Activated CD4-positive, alpha-beta T cell treated with anti-CD3 and anti-CD28 coated beads, Interleukin-2, amount 10 ng/mL, durations not matched to agents 24 days and 14 days (primary cell): Measurements from ENCODE around the gene GCLM. TPM values are rescaled to one million over a fixed set of nuclear protein-coding genes. Genes with fewer than 3 reads are reported as not detected.
"Not testable (repeated sequence)": the region's sequence is repeated elsewhere in the genome, so short reads cannot be mapped to it uniquely, and the experiment has no call there.

Experiments used
- DNase-seq: peaks from one replicate; pipeline ENCODE4 v3.0.0; 2022
- H3K27ac Mint-ChIP-seq: one replicate; pipeline ENCODE4 v1.8.0; 2022; ENCODE audit warnings: mild to moderate bottlenecking, mixed read lengths
- H3K27me3 Mint-ChIP-seq: one replicate; pipeline ENCODE4 v1.8.0; 2022; ENCODE audit warnings: mixed read lengths
- H3K36me3 Mint-ChIP-seq: one replicate; pipeline ENCODE4 v1.8.0; 2022; ENCODE audit warnings: low read depth, mild to moderate bottlenecking, mixed read lengths
- H3K4me1 Mint-ChIP-seq: one replicate; pipeline ENCODE4 v1.8.0; 2021; ENCODE audit warnings: mixed read lengths
- H3K4me3 Mint-ChIP-seq: one replicate; pipeline ENCODE4 v1.8.0; 2022; ENCODE audit warnings: mild to moderate bottlenecking, moderate library complexity, mixed read lengths
- H3K9me3 Mint-ChIP-seq: one replicate; pipeline ENCODE4 v1.8.0; 2021; ENCODE audit warnings: mixed read lengths
- intact Hi-C: fragments of 100-400 bp; cut with micrococcal nuclease; formaldehyde crosslinking; loops from one replicate; pipeline ENCODE4 v1.15.1; 2023
- total RNA-seq: library from RNA; stranded (reverse); gene quantifications from 2 replicates; pipeline ENCODE4 v1.2.3, GENCODE V29; 2022

Gene GCLM
- total RNA-seq, 1 donor from 2014 or later = 20.9 TPM

DNA sequence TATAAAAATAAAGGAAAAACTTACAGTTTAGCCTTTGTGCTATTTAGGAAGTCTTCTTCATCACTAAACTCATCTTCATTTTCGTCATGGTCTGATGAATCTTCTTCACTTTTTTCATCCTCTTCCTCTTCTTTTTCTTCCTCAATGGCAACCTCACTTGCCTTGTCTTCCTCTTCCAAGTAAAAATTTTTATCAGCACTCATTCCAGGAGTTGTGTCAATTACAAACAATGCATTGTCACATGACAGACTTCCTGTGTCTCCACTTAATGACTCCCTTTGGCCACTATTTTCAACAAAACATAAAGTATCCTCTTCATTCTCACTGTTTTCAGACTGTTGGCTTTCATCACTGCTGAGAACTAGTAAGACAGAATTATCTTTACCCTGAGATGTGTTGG, 33.0 kb downstream of the GCLM start:
- intact Hi-C loops = loop anchor here (10.0 kb wide), 2 partner anchors 531 to 691 kb away; partner anchors contain the start of genes CCDC18, DR1 and TMED5
- H3K36me3 Mint-ChIP-seq = peaks cover 55% of the 10 kb centered on the region
- peak overlapping the region; percentile 93 for H3K4me3 Mint-ChIP-seq
- H3K27ac Mint-ChIP-seq = peak overlapping the region; percentile 0
- no peaks in the 10 kb centered on the region for H3K27me3 Mint-ChIP-seq
- peaks cover 33% of the 10 kb centered on the region for H3K4me1 Mint-ChIP-seq
- H3K9me3 Mint-ChIP-seq = no peaks in the 10 kb centered on the region
- DNase-seq = no peak

DNA sequence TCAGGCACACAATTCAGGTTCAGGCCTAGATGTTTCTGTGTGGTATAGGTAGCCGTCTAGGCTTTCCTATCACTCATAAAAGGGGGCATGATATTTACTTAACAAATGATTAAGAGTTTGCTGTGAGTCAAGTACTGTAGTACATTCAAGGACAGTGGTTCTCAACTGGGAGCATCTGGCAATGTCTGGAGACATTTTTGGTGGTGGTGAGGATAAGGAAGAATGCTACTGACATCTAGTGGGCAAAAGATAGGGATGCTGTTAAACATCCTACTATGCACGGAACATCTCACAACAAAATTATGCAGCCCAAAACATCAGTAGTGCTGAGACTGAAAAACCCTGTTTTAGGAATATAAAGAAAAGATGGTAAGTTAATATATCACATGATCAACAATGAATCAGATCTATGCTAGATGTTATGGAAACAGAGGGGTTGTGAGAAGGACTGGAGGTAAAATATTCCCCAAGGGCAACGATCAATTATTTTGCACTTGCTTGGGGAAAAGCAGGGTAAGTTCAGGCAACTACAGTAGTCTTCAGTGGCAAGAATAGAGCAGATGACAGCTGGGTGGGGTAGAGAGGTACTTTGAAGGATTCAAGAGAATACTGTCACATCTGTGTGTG, 35.1 kb downstream of the GCLM start:
- peak; percentile 66 for DNase-seq
- peaks cover 26% of the 10 kb centered on the region for H3K4me1 Mint-ChIP-seq
- peaks cover 69% of the 10 kb centered on the region for H3K36me3 Mint-ChIP-seq
- no peaks in the 10 kb centered on the region for H3K9me3 Mint-ChIP-seq
- H3K27ac Mint-ChIP-seq = no peak overlapping the region
- intact Hi-C loops = loop anchor here (1.0 to 10.0 kb wide), 4 partner anchors 28 to 689 kb away; partner anchors contain the start of genes CCDC18, DR1 and TMED5
- H3K27me3 Mint-ChIP-seq = no peaks in the 10 kb centered on the region
- H3K4me3 Mint-ChIP-seq = no peak overlapping the region

DNA sequence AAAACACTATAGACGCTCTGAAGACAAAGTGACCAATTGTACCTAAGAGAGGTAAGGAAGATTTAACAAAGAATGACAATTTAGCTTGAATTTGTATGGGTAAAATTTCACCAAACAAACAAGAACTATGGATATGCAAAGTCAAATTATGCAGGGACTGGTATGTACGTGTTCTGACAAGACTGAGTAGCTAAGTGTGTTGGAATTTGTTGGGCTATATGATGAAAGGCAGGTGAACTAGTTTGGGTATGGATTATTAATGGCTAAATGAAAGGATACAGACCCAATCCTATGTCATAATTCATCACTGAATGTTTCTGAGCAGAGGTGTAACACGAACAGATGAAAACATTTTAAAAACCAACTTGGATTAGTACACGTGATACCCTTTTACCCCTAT, 37.9 kb downstream of the GCLM start:
- Mint-ChIP-seq H3K27ac (no peak overlapping the region), H3K36me3 (peaks cover 69% of the 10 kb centered on the region), H3K27me3 (no peaks in the 10 kb centered on the region), H3K9me3 (no peaks in the 10 kb centered on the region), H3K4me1 (peaks cover 11% of the 10 kb centered on the region), H3K4me3 (no peak overlapping the region)
- peak; percentile 24 for DNase-seq
- intact Hi-C loops = loop anchor here (10.0 kb wide), 2 partner anchors 527 to 687 kb away; partner anchors contain the start of genes CCDC18, DR1 and TMED5

DNA sequence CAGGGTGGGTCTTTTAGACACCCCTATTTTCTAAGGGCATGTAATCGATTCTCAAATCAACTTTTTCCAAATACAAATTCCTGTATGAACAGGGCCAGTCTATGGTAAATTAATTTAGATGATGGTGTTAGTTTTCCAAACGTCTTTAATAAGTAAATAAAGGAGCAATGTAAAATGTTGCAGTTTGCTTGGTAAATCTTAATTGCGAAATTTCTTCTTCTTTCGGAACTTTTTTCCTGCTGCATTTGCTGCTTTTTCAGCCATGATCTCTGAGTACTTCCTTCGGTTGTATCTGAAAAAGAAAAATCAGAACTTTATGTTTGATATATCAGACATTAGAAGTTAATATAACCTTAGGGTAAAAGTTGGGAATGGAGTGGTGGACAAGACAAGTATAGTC, 39.6 kb downstream of the GCLM start:
- no peak overlapping the region for H3K27ac Mint-ChIP-seq
- intact Hi-C loops = loop anchor here (10.0 kb wide), 2 partner anchors 525 to 685 kb away; partner anchors contain the start of genes CCDC18, DR1 and TMED5
- peaks cover 6% of the 10 kb centered on the region for H3K4me1 Mint-ChIP-seq
- no peaks in the 10 kb centered on the region for H3K27me3 Mint-ChIP-seq
- no peaks in the 10 kb centered on the region for H3K9me3 Mint-ChIP-seq
- H3K4me3 Mint-ChIP-seq = no peak overlapping the region
- no peak for DNase-seq
- peaks cover 62% of the 10 kb centered on the region for H3K36me3 Mint-ChIP-seq

DNA sequence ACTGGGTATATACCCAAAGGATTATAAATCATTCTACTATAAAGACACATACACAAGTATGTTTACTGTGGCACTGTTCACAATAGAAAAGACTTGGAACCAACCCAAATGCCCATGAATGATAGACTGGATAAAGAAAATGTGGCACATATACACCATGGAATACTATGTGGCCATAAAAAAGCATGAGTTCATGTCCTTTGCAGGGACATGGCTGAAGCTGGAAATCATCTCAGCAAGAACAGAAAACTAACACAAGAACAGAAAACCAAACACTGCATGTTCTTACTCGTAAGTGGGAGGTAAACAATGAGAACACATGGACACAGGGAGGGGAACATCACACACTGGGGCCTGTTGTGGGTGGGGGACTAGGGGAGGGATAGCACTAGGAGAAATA, 40.7 kb downstream of the GCLM start:
- H3K4me1 Mint-ChIP-seq, H3K4me3 Mint-ChIP-seq, H3K9me3 Mint-ChIP-seq, H3K27me3 Mint-ChIP-seq, intact Hi-C loops, DNase-seq: not testable (repeated sequence)
- Mint-ChIP-seq H3K36me3 (peaks cover 52% of the 10 kb centered on the region), H3K27ac (peak overlapping the region; percentile 26)

DNA sequence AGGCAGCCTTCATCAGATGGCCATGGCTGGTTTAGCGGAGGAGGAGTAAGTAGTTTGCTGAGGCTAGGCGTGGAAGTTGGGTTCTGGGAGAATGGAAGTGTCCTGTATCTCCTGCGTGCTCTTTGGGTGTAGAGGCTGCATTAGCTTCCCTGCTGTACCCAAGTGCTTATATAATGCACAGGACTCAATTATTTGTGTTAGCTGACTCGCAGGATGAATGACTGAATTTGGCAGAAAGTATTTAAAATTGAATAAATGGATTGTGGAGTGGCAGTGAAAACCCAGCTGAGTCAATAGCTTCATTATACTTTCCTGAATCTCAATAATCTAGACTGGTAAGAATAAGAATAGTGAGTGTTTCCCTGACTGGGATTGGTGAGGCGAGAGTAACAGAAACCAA, 44.0 kb downstream of the GCLM start:
- intact Hi-C loops = no loop called here
- no peaks in the 10 kb centered on the region for H3K9me3 Mint-ChIP-seq

DNA sequence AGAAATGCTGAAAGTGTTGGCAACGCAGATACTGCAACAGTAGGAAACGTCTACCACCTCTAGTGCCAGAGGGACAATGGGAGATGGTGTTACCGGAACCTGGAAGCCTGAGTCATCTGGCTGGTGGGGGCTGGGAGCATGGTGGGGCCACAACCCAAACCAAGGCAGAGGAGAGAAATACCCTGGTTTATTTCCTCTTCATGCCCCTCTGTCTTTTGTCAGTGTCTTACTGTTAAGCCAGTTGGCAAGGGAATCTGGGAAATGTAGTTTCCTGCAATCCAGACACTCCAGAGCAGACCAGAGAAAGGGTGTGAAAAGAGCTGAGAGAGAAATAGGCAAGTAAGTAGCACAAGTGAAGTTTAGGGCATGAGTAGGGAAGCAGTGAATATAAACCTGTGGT, 45.1 kb downstream of the GCLM start:
- DNase-seq = no peak
- Mint-ChIP-seq H3K4me3 (no peak overlapping the region), H3K4me1 (no peaks in the 10 kb centered on the region), H3K36me3 (peaks cover 23% of the 10 kb centered on the region), H3K27ac (no peak overlapping the region), H3K27me3 (peaks cover 15% of the 10 kb centered on the region), H3K9me3 (no peaks in the 10 kb centered on the region)
- intact Hi-C loops = no loop called here

More for the DNA sequence above, 44.0 kb downstream of the GCLM start:
- no peaks in the 10 kb centered on the region for H3K4me1 Mint-ChIP-seq
- H3K36me3 Mint-ChIP-seq = peaks cover 30% of the 10 kb centered on the region
- no peak for DNase-seq
- H3K27me3 Mint-ChIP-seq = peaks cover 13% of the 10 kb centered on the region
- no peak overlapping the region for H3K27ac Mint-ChIP-seq
- H3K4me3 Mint-ChIP-seq = no peak overlapping the region

DNA sequence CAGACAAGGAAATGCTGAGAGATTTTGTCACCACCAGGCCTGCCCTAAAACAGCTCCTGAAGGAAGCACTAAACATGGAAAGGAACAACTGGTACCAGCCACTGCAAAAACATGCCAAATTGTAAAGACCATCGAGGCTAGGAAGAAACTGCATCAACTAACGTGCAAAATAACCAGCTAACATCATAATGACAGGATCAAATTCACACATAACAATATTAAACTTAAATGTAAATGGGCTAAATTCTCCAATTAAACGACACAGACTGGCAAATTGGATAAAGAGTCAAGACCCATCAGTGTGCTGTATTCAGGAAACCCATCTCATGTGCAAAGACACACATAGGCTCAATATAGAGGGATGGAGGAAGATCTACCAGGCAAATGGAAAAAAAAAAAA, 51.6 kb downstream of the GCLM start:
- H3K4me3 Mint-ChIP-seq, DNase-seq, H3K36me3 Mint-ChIP-seq, intact Hi-C loops, H3K9me3 Mint-ChIP-seq, H3K4me1 Mint-ChIP-seq, H3K27ac Mint-ChIP-seq: not testable (repeated sequence)
- H3K27me3 Mint-ChIP-seq = peaks cover 30% of the 10 kb centered on the region

DNA sequence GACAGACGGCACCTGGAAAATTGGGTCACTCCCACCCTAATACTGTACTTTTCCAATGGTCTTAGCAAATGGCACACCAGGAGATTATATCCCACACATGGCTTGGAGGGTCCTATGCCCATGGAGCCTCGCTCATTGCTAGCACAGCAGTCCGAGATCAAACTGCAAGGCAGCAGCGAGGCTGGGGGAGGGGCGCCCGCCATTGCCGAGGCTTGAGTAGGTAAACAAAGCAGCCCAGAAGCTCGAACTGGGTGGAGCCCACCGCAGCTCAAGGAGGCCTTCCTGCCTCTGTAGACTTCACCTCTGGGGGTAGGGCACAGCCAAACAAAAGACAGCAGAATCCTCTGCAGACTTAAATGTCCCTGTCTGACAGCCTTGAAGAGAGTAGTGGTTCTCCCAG, 53.2 kb downstream of the GCLM start:
- H3K4me3 Mint-ChIP-seq, H3K36me3 Mint-ChIP-seq, H3K4me1 Mint-ChIP-seq, intact Hi-C loops, DNase-seq, H3K27ac Mint-ChIP-seq, H3K9me3 Mint-ChIP-seq: not testable (repeated sequence)
- H3K27me3 Mint-ChIP-seq = peaks cover 24% of the 10 kb centered on the region

DNA sequence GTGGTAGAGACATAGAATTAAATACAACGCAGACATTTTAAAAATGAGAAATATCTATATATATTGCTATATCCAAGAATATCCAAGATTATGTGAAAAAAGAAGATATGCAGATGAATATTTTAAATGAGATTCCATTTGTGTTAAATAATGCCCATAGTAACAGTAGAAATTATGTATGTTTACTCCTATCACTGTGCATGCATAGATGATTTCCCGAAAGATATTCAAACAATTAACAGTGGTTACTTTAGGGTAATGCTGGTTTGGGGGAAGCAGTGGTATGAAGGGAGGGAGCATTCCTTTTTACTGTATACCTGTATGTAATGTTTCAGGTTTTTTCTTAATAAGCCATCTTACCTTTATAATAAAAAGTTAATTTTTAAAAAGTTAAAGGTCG, 55.3 kb downstream of the GCLM start:
- DNase-seq = no peak
- Mint-ChIP-seq H3K9me3 (no peaks in the 10 kb centered on the region), H3K4me1 (no peaks in the 10 kb centered on the region), H3K27ac (no peak overlapping the region), H3K27me3 (peaks cover 21% of the 10 kb centered on the region), H3K36me3 (peaks cover 2% of the 10 kb centered on the region), H3K4me3 (no peak overlapping the region)
- intact Hi-C loops = no loop called here

DNA sequence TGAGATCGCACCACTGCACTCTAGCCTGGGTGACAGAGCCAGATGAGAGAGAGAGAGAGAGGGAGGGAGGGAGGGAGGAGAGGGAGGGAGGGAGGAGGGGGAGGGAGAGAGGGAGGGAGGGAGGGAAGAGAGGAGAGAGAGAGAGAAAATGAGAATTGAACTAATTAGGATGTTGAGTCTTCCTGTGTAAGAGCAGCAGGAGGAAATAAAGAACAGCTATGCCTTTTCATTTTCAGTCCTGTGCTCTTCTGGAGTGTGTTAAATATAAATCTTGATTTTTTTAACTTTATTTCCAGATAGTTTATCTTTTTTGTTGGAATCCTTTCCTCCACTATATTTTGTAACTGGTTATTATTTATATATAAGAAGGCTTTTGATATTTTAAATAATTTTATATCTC, 57.4 kb downstream of the GCLM start:
- no peak for DNase-seq
- Mint-ChIP-seq H3K9me3 (no peaks in the 10 kb centered on the region), H3K36me3 (peaks cover under 1% of the 10 kb centered on the region), H3K4me3 (no peak overlapping the region), H3K27ac (no peak overlapping the region), H3K27me3 (peaks cover 14% of the 10 kb centered on the region), H3K4me1 (peaks cover 11% of the 10 kb centered on the region)
- intact Hi-C loops = no loop called here

DNA sequence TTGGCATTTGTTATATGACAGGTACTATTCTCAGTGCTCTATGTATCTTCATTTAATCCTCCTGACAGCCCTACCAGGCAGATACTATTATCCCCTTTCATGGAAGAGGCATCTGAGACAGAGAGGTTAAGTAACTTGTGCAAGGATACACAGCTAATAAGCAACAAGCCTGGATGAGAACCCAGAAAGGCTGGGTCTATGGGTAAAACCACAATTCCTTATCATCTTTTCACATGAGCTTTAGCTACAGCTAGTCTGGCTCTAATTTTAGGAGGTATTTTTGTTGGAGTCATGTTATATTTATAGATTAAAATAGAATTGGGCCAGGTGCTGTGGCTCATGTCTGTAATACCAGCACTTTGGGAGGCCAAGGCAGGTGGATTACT, 57.9 kb downstream of the GCLM start:
- Mint-ChIP-seq H3K4me3 (no peak overlapping the region), H3K4me1 (peaks cover 11% of the 10 kb centered on the region), H3K27ac (no peak overlapping the region), H3K27me3 (peaks cover 14% of the 10 kb centered on the region), H3K36me3 (no peaks in the 10 kb centered on the region), H3K9me3 (no peaks in the 10 kb centered on the region)
- intact Hi-C loops = no loop called here
- no peak for DNase-seq

DNA sequence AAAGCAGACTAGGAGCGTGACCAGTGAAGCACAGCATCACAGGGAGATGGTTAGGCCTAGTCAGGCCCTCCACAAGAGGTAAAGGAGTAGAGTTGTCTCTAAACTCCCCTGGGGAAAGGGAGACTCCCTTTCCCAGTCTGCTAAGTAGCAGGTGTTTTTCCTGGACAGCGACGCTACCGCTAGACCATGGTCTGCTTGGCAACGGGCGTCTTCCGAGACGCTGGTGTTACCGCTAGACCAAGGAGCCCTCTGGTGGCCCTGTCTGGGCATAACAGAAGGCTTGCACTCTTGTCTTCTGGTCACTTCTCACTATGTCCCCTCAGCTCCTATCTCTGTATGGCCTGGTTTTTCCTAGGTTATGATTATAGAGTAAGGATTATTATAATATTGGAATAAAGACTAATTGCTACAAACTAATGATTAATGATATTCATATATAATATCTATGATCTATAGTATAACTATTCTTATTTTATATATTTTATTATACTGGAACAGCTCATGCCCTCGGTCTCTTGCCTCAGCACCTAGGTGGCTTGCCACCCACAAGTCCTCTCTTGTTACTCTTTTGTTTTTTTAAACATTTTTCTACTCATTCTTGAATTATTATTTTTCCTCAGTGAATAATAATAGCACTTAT, 58.4 kb downstream of the GCLM start:
- H3K4me1 Mint-ChIP-seq = peaks cover 15% of the 10 kb centered on the region
- H3K9me3 Mint-ChIP-seq, H3K36me3 Mint-ChIP-seq, H3K27ac Mint-ChIP-seq, H3K4me3 Mint-ChIP-seq, intact Hi-C loops: not testable (repeated sequence)
- DNase-seq = peak; percentile 79
- peaks cover 14% of the 10 kb centered on the region for H3K27me3 Mint-ChIP-seq

DNA sequence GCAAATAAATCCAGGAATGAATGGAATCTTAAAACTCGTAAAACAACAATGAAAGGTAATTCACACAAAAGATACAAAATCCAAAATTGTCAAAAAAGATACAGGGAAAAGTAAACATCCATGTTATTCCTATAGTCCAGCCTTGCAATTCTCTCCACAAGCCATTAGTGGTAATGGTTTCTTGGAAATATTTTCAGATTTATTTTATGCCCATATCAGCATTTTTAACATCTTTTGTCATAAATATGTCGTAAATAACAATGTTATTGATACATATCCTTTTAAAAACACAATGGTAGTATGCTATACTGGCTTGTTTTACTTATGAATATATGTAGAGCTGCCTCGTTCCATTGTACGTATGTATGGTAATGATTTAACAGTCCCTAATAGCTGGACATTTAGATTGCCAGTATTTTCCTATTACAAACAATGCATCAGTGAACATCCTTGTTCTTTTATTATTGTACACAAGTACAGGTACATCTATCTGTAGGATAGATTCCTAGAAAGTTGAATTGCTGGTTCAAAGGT, 60.8 kb downstream of the GCLM start:
- Mint-ChIP-seq H3K4me1 (peaks cover 26% of the 10 kb centered on the region), H3K4me3 (peak overlapping the region; percentile 98), H3K27ac (peak overlapping the region; percentile 93), H3K27me3 (peaks cover 6% of the 10 kb centered on the region), H3K9me3 (no peaks in the 10 kb centered on the region), H3K36me3 (no peaks in the 10 kb centered on the region)
- no peak for DNase-seq
- intact Hi-C loops = loop anchor here (5.0 to 10.0 kb wide), 3 partner anchors 501 to 874 kb away; partner anchors contain the start of genes DR1 and MTF2
